ENCODE results near the gene ZFAND2A. TPM values are rescaled to one million over a fixed set of nuclear protein-coding genes. Genes with fewer than 3 reads are reported as not detected.
A peak's percentile ranks its signal among the peaks of the same experiment; 100 is the strongest.
"Not testable (repeated sequence)": the region's sequence is repeated elsewhere in the genome, so short reads cannot be mapped to it uniquely, and the experiment has no call there.

The ZFAND2A gene
- total RNA-seq, 6 donors from 2014 or later: 12.5 to 45.1 (median 21.6) TPM

DNA sequence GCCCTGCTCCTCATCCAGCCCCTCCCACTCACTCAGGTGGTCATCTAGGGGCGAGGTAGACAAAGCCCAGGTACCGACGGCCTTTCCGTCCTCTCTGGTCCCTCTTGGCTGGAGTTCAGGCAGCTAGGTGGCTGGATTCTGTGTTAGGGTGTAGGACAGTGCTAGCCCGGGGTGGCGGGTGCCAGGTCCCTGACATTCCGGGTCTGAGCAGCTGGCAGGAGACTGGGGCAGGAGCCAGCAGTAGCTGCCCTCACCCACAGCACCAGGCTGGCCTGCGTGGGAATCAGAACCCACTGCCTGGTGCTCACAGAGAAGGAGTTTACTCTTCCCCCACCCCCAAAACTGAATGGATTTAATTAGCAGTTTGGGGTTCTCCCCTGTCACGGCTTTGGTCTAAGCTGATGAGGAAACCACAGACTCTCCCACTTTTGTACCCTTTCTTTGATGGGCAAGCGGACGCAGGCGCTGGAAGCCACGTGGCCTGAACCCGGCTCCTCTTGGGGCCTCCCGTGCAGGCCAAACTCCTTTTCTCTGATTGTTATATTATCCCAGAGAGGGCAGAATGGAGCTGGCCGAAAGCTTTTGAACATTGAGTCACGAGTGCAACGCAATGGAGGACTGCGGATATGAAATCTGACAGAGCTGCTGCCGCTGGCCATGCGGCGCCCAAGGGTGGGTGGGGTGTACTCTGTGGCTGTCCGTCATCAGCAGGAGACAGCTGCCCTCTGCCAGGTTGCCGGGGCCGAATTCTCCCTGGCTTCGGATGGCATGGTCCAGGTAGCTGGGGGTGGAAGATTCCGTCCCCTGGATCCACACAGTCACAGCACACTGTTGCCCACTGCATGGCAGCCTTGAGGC is 12.9 kb upstream of the ZFAND2A start:
- Histone ChIP-seq H3K27ac (no peak overlapping the region), H3K4me3 (no peak overlapping the region), H3K27me3 (no peaks in the 10 kb centered on the region), H3K36me3 (no peaks in the 10 kb centered on the region), H3K9me3 (no peaks in the 10 kb centered on the region), H3K4me1 (peaks cover 12 to 32% (median 18%) of the 10 kb centered on the region in 4 donors)
- DNase-seq (peak in 1 of 2 donors; percentile 66), ATAC-seq (ENCODE audit: low FRiP score in 2 of 2) (no peak)
- WGBS, 2 donors: 91 to 92% methylated on average over 18 to 26 of the region's 27 CpGs
- TF ChIP-seq POLR2A (IDR thresholded peaks at IDR 0.05) (no peak), POLR2AphosphoS5 (IDR thresholded peaks at IDR 0.05) (no peak), EP300 (IDR thresholded peaks at IDR 0.05) (no peak)
- TF ChIP-seq, protein P1, sequence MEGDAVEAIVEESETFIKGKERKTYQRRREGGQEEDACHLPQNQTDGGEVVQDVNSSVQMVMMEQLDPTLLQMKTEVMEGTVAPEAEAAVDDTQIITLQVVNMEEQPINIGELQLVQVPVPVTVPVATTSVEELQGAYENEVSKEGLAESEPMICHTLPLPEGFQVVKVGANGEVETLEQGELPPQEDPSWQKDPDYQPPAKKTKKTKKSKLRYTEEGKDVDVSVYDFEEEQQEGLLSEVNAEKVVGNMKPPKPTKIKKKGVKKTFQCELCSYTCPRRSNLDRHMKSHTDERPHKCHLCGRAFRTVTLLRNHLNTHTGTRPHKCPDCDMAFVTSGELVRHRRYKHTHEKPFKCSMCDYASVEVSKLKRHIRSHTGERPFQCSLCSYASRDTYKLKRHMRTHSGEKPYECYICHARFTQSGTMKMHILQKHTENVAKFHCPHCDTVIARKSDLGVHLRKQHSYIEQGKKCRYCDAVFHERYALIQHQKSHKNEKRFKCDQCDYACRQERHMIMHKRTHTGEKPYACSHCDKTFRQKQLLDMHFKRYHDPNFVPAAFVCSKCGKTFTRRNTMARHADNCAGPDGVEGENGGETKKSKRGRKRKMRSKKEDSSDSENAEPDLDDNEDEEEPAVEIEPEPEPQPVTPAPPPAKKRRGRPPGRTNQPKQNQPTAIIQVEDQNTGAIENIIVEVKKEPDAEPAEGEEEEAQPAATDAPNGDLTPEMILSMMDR (IDR thresholded peaks at IDR 0.05): no peak

DNA sequence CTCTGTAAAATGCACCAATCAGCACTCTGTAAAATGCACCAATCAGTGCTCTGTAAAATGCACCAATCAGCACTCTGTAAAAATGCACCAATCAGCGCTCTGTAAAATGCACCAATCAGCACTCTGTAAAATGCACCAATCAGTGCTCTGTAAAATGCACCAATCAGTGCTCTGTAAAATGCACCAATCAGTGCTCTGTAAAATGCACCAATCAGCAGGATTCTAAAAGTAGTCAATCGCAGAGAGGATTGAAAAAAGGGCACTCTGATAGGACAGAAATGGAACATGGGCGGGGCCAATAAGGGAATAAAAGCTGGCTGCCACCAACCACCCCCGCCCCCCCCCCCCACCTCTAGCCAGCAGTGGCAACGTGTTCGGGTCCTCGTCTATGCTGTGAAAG is 11.5 kb upstream of the ZFAND2A start:
- not testable (repeated sequence) for ATAC-seq (ENCODE audit: low FRiP score in 2 of 2); H3K27me3 ChIP-seq; H3K9me3 ChIP-seq; H3K4me3 ChIP-seq; H3K27ac ChIP-seq; DNase-seq; H3K36me3 ChIP-seq
- peaks cover 10 to 25% (median 17%) of the 10 kb centered on the region in 4 donors for H3K4me1 ChIP-seq
- WGBS, 2 donors: 49 to 66% methylated on average over 6 to 7 of the region's 7 CpGs

DNA sequence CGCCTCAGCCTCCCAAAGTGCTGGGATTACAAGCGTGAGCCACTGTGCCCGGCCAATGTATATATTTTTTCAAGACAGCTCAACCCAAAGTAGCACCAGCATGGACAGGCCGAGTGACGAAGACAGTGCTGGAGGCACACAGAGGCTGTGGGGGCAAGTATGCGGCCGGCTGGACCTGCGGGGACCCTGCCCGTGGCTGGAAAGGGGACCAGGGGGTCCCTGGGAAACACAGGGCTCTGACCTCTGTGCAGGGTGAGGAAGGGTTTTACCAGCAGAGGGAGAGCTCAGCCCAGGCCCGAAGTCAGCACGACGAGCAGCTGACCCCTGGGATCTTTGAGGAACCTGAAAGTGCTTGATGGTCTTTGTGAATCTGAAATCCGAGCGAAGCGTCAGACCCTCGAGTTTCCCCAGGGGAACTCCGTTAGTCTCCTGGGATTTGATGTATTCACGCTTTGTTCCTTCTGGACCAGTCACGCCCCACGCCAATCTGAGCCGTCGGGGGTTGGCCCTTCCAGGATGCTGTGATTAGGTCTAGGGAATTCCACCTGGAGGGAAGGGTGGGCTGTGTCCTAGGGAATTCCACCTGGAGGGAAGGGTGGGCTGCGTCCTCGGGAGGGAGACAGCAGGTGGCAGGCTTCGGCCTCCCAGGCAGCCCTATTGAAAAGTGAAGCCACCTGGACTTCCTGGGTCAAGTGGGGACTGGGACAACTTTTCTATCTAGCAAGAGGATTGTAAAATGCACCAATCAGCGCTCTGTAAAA is 10.9 kb upstream of the ZFAND2A start:
- DNase-seq: peak in 1 of 2 donors; percentile 20
- no peaks in the 10 kb centered on the region for H3K36me3 ChIP-seq
- H3K4me3 ChIP-seq: no peak overlapping the region
- H3K27ac ChIP-seq: no peak overlapping the region
- peaks cover 4 to 19% (median 11%) of the 10 kb centered on the region in 4 donors for H3K4me1 ChIP-seq
- WGBS, 2 donors: 93 to 94% methylated on average over 23 to 26 of the region's 26 CpGs
- no peak for ATAC-seq (ENCODE audit: low FRiP score in 2 of 2)
- H3K9me3 ChIP-seq: no peaks in the 10 kb centered on the region
- no peaks in the 10 kb centered on the region for H3K27me3 ChIP-seq
- TF ChIP-seq EP300 (IDR thresholded peaks at IDR 0.05) (no peak), POLR2A (IDR thresholded peaks at IDR 0.05) (no peak), POLR2AphosphoS5 (IDR thresholded peaks at IDR 0.05) (no peak)
- TF ChIP-seq, protein P1 (IDR thresholded peaks at IDR 0.05): no peak

GRCh38 chr7:1169409-1170368 is 9.7 kb upstream of the ZFAND2A start:
- Histone ChIP-seq H3K4me3 (peak overlapping the region; percentile 38 to 53 (median 46)), H3K9me3 (no peaks in the 10 kb centered on the region), H3K36me3 (peaks cover 0 to 4% (median 2%) of the 10 kb centered on the region in 4 donors), H3K4me1 (peaks cover 3 to 15% (median 9%) of the 10 kb centered on the region in 4 donors), H3K27me3 (no peaks in the 10 kb centered on the region), H3K27ac (peak overlapping the region in 3 of 4 donors; percentile 22 to 75 (median 48))
- 34 to 46% methylated on average over 43 of the region's 43 CpGs for WGBS, 2 donors
- DNase-seq: peak; percentile 92 to 95
- TF ChIP-seq, protein P1 (IDR thresholded peaks at IDR 0.05): peak; percentile 71 to 94 (median 86)
- TF ChIP-seq POLR2AphosphoS5 (IDR thresholded peaks at IDR 0.05): no peak
- ATAC-seq (ENCODE audit: low FRiP score in 2 of 2): peak in 1 of 2 donors; percentile 96
